MCF 10A (cell line): Measurements from ENCODE around the gene EXOC1. TPM values are rescaled to one million over a fixed set of nuclear protein-coding genes. Genes with fewer than 3 reads are reported as not detected.
"Not testable (repeated sequence)": the region's sequence is repeated elsewhere in the genome, so short reads cannot be mapped to it uniquely, and the experiment has no call there.

Source experiments
- BruUV-seq: library from RNA; stranded (reverse); fragments of 400-500 nt; replicated peaks from 2 replicates; lab custom pipeline; 2021; lab: Mats Ljungman, UMichigan
- CTCF ChIA-PET: fragments of 300-600 bp; sonication (Branson Sonifier 250); formaldehyde crosslinking; extraction: SDS; loops from one replicate; lab custom pipeline; 2021; ENCODE audit warnings: antibody characterized with exemption, inconsistent platforms; lab: Yijun Ruan, JAX
- POLR2A ChIA-PET: fragments of 300-600, 350-650 bp; sonication (Branson Sonifier 250); formaldehyde crosslinking; extraction: SDS; loops from one replicate; lab custom pipeline; 2020; ENCODE audit warnings: antibody characterized with exemption, inconsistent platforms; lab: Yijun Ruan, JAX
- DNase-seq: peaks from one replicate; pipeline ENCODE4 v3.0.0-alpha.2; 2018; ENCODE audit not compliant: unreplicated experiment
- H3K27ac Mint-ChIP-seq: one replicate; pipeline ENCODE4 v1.8.0; 2022; ENCODE audit warnings: mild to moderate bottlenecking, low read depth, mixed read lengths; ENCODE audit not compliant: unreplicated experiment
- H3K27me3 Mint-ChIP-seq: one replicate; pipeline ENCODE4 v1.8.0; 2022; ENCODE audit warnings: mixed read lengths; ENCODE audit not compliant: insufficient read depth, unreplicated experiment
- H3K36me3 Mint-ChIP-seq: one replicate; pipeline ENCODE4 v1.8.0; 2022; ENCODE audit warnings: mild to moderate bottlenecking, moderate library complexity, mixed read lengths; ENCODE audit not compliant: insufficient read depth, unreplicated experiment
- H3K4me1 Mint-ChIP-seq: one replicate; pipeline ENCODE4 v1.8.0; 2022; ENCODE audit warnings: mixed read lengths; ENCODE audit not compliant: insufficient read depth, unreplicated experiment
- H3K4me3 Mint-ChIP-seq: one replicate; pipeline ENCODE4 v1.8.0; 2022; ENCODE audit warnings: mild to moderate bottlenecking, moderate library complexity, mixed read lengths; ENCODE audit not compliant: unreplicated experiment
- H3K9me3 Mint-ChIP-seq: one replicate; pipeline ENCODE4 v1.8.0; 2022; ENCODE audit warnings: mixed read lengths; ENCODE audit not compliant: unreplicated experiment
- CTCF ChIP-seq: fragments of 200-600 bp; IDR thresholded peaks from one replicate; pipeline ENCODE4 v1.8.0; 2022; ENCODE audit warnings: antibody characterized with exemption, mild to moderate bottlenecking; ENCODE audit not compliant: unreplicated experiment
- intact Hi-C: fragments of 100-400 bp; cut with micrococcal nuclease; formaldehyde crosslinking; loops from 2 replicates; pipeline ENCODE4 v1.14.1; 2022
- total RNA-seq: library from RNA; stranded (reverse); gene quantifications from 2 replicates; pipeline ENCODE4 v1.2.3, GENCODE V29; 2022

EXOC1 gene
- total RNA-seq, 1 experiment from 2014 or later = 31.4 TPM

GRCh38 chr4:55931833-55932232 lies 78.4 kb downstream of the EXOC1 start:
- no peaks in the 10 kb centered on the region for H3K36me3 Mint-ChIP-seq
- no peaks in the 10 kb centered on the region for H3K4me1 Mint-ChIP-seq
- no peaks in the 10 kb centered on the region for H3K9me3 Mint-ChIP-seq
- no peak for TF ChIP-seq CTCF
- no TSS peak for BruUV-seq
- DNase-seq = no peak
- H3K27ac Mint-ChIP-seq = no peak overlapping the region
- H3K27me3 Mint-ChIP-seq = no peaks in the 10 kb centered on the region
- intact Hi-C loops = no loop called here
- ChIA-PET POLR2A (interaction anchor here (1.7 kb wide), 1 partner anchor 16 kb away, joined by 6 read pairs; the partner anchor contains the start of gene CEP135), CTCF (no interaction called here)
- H3K4me3 Mint-ChIP-seq = no peak overlapping the region

- ChIA-PET CTCF (interaction anchor here (1.7 kb wide), 1 partner anchor 16 kb away, joined by 8 read pairs; the partner anchor contains the start of gene CEP135), POLR2A (interaction anchor here (1.7 kb wide), 1 partner anchor 15 kb away, joined by 6 read pairs; the partner anchor contains the start of gene CEP135)
- no peak for TF ChIP-seq CTCF
- Mint-ChIP-seq H3K4me1 (no peaks in the 10 kb centered on the region), H3K36me3 (no peaks in the 10 kb centered on the region), H3K4me3 (no peak overlapping the region), H3K27ac (no peak overlapping the region), H3K27me3 (no peaks in the 10 kb centered on the region), H3K9me3 (no peaks in the 10 kb centered on the region)
- intact Hi-C loops = no loop called here
- BruUV-seq = no TSS peak
- no peak for DNase-seq
These were observed 79.1 kb downstream of the EXOC1 start for GRCh38 chr4:55932511-55932910.

- H3K27ac Mint-ChIP-seq = no peak overlapping the region
- CTCF ChIA-PET = interaction anchor here (0.6 to 1.7 kb wide), 2 partner anchors 15 to 209 kb away, joined by 3 to 8 read pairs; partner anchors contain the start of gene CEP135
- no TSS peak for BruUV-seq
- no peak overlapping the region for H3K4me3 Mint-ChIP-seq
- no peaks in the 10 kb centered on the region for H3K27me3 Mint-ChIP-seq
- POLR2A ChIA-PET = interaction anchor here (1.7 kb wide), 1 partner anchor 14 kb away, joined by 6 read pairs; the partner anchor contains the start of gene CEP135
- no peaks in the 10 kb centered on the region for H3K4me1 Mint-ChIP-seq
- DNase-seq = no peak
- intact Hi-C loops = no loop called here
- H3K36me3 Mint-ChIP-seq = no peaks in the 10 kb centered on the region
- no peaks in the 10 kb centered on the region for H3K9me3 Mint-ChIP-seq
- no peak for TF ChIP-seq CTCF
These were observed 80.2 kb downstream of the EXOC1 start for GRCh38 chr4:55933611-55934010.

- BruUV-seq, H3K4me1 Mint-ChIP-seq, intact Hi-C loops, H3K4me3 Mint-ChIP-seq, H3K9me3 Mint-ChIP-seq, H3K27me3 Mint-ChIP-seq, H3K27ac Mint-ChIP-seq, DNase-seq, H3K36me3 Mint-ChIP-seq: not testable (repeated sequence)
- ChIA-PET CTCF (interaction anchor here (1.4 kb wide), 1 partner anchor 11 kb away, joined by 3 read pairs; no protein-coding TSS in a partner anchor), POLR2A (interaction anchor here (3.5 kb wide), 1 partner anchor 12 kb away, joined by 14 read pairs; the partner anchor contains the start of gene CEP135)
These were observed 82.5 kb downstream of the EXOC1 start for GRCh38 chr4:55935907-55936306.
